ENCODE measurements around the gene SNX25.
"Not testable (repeated sequence)": the region's sequence is repeated elsewhere in the genome, so short reads cannot be mapped to it uniquely, and the experiment has no call there.

The SNX25 gene

DNA sequence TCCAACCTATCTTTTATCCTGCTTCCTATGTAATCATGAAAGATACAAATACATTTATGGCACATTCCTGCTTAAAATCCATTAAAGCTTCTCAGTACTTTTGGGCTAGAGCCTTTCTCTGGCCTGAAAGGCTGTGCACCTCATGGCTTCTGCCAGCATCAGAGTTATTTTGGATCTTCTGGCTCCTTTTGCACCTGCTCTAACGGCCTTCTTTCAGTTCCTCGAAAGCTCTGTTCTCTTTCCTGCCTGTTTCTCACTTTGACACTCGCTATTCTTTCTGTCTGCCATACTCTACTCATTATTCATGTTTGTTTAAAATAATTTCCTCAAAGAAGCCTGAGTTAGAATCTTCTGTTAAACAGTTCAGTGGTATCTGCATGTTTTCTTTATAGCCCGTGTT is 100.4 kb downstream of the SNX25 start:
- no peak for DNase-seq

DNA sequence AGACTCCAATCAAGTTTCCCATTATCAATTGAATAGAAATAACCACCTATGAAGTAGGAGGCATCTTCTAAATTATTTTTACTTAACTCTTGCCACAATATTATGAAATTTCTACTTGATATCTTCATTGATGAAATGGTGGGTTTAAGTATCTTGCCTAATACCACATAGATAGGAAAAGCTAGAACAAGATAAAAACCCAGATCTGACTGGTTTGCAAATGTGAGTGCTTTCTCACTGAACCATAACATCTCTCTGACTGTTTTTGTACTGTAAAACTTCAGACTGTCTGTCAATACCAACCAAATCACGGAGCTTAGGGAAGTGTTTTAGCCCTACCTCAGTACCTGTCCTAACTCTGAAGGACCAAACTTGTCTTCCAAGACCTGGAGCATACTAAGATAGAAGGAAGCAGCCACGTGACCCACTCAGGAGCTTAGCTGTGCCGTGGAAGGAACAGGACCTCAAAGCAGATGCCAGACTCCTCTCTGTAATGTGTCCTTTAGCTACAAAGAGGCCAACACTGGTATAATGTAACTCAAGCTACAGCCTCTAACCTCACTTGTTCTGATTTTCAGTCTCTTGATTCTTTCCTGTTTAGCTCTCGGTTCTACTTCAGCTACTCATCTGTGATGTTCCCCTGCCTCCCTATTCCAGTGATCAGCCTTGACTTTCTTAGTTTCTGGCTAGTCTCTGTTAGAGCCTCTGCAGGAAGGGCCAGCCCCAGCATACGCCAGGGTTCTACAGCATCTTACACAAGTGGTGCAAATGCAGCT is 101.9 kb downstream of the SNX25 start:
- no peak for DNase-seq

- no peak for DNase-seq
These were observed 103.3 kb downstream of the SNX25 start for GRCh38 chr4:185312699-185313098.

GRCh38 chr4:185317462-185317861 is 108.1 kb downstream of the SNX25 start:
- not testable (repeated sequence) for DNase-seq

GRCh38 chr4:185317880-185318279 is 108.5 kb downstream of the SNX25 start:
- no peak for DNase-seq

- DNase-seq: no peak
These were observed 109.3 kb downstream of the SNX25 start for GRCh38 chr4:185318679-185319078.

DNA sequence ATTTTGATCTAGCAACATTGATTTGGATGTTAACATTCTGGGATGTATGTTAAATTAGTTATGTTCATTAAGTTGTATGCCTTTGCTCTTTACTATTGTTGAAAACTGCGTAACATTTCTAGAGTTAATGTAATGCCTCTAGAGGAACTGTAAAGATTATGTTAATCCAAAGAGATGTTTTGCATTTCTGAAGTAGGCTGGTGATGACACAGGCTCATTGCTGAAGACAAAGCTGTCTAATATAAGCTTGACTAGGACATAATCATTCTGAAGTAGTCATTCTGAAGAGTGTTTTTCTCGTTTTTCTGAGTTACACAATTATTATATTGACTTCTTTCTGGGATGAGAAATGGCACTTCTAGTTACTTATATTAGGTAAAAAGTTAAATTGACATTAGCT is 113.4 kb downstream of the SNX25 start:
- no peak for DNase-seq

DNA sequence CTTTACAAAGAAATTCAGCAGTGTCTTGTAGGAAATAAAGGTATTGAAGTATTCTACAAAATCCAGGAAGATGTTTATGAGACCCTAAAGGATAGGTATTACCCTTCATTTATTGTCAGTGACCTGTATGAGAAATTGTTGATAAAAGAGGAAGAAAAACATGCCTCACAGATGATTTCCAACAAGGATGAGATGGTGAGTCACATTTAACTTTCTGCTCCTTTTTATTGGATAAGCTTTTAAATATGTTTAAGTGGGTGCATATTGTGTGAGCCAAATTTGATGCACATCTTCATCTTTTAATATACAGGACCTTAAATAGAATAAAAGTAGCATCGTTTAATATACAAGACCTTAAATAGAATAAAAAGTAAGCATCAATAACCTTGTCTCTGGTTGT is 114.2 kb downstream of the SNX25 start:
- no peak for DNase-seq

DNA sequence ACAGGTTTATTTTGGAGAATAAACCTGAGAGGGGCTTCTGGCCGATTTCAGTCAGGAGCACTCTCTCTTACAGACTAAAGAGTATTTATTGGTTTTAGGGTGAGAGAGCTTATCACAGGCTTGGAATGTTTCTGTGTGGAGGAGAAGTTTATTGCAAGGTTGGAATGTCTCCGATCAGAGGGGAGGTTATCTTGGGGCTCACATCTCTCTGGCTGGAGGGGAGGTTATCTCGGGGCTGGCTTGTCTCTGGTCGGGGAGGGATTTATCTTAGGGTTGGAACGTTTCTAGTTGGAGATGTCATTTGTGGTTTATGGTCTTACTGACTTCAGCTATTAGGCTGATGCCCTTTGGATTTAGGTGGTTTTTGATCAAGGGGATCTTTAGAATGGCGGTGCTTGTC is 115.0 kb downstream of the SNX25 start:
- DNase-seq: not testable (repeated sequence)

GRCh38 chr4:185325721-185326120 is 116.3 kb downstream of the SNX25 start:
- not testable (repeated sequence) for DNase-seq

GRCh38 chr4:185328586-185328985 is 119.2 kb downstream of the SNX25 start:
- no peak for DNase-seq

DNA sequence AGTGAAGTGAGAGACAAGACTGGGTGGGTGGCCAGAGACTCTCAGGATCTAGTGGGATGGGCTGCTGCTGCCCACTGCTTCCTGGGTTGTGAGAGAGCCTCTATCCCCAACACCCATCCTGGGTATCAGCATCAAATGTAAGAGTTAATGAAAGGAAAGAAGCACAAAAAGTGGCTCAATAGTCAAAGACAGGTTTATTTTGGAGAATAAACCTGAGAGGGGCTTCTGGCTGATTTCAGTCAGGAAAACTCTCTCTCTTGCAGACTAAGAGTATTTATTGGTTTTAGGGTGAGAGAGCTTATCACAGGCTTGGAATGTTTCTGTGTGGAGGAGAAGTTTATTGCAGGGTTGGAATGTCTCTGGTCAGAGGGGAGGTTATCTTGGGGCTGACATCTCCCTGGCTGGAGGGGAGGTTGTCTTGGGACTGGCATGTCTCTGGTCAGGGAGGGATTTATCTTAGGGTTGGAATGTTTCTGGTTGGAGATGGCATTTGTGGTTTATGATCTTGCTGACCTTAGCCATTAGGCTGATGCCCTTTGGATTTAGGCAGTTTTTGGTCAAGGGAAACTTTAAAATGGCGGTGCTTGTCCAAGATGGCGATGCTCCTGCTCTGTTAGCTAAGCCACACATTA is 120.6 kb downstream of the SNX25 start:
- DNase-seq: not testable (repeated sequence)

GRCh38 chr4:185332575-185333464 is 123.4 kb downstream of the SNX25 start:
- DNase-seq: no peak

GRCh38 chr4:185334326-185334725 is 124.9 kb downstream of the SNX25 start:
- DNase-seq: no peak

GRCh38 chr4:185335579-185335978 is 126.2 kb downstream of the SNX25 start:
- no peak for DNase-seq

DNA sequence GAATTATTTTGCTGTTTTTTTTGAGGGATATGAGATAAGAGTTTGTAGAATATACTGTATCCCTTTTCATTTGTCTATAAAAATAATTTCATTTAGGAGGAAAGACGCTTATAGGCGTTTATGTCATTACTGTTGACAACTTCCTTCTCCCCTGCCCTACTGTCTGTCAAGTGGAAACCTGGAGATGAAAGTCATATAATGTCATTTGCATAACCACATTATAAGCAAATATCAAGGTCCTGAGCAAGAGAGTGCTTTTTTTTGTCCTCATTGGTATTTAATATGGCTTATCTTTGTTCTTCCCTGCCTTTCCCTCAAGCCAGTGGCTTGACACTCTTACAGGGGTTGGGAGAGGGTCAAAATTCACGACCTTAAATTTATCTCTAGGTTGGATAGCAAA is 130.5 kb downstream of the SNX25 start:
- no peak for DNase-seq

DNA sequence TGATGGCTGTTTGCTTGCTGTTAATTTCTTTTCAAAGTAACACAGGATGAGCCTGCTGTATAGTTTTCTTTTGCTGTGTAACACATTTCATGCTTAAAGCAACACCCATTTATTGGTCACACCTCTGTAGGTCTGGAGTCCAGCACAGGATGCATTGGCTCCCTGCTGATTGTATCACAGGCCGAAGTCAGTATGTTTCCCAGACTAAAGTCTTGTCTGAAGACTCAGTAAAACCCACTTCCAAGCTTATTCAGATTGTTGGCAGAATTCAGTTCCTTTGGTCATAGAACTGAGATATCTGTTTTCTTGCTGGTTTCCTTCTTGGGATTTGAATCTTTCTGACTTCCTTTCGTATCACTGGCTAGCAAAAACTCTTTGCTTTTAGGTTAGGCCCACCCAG is 132.0 kb downstream of the SNX25 start:
- DNase-seq: no peak

- no peak for DNase-seq
These were observed 132.4 kb downstream of the SNX25 start for GRCh38 chr4:185341841-185342240.

GRCh38 chr4:185343726-185344581 is 134.6 kb downstream of the SNX25 start:
- no peak for DNase-seq

DNA sequence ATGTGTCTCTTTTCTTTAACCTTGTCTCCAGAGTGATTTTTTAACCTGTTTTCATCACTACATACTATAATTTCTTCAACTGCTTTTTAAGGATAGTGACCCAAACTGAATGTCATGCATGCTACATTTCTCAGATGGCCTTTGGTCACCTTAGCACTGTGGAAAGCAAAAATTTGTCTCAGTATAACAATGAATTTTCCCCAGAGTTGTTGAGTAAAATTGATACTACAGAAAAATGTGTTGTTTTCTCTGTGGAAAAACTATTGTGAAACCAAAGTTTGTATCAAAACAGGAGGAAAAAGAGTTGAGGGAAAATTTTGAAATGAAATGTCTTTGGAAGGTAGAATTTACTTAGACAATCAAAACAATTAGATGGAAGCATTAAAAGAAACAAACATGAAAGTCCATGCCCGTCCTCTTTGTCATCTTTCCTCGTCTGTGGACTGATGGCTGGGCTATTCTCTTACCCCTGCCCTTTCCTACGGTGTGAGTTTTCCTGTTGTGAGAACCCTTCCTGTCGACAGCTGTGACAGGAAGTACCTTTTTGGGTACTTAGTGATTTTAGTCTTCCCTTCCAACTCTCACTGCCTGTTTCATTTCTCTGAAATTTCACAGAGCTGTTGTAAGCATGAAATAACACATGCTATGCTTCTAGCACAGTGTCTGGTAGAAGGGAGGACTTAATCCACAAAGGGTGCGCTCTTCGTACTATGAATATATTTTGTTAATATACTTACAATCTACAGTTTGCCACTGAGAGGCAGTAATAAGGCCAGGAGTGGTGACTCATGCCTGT is 135.5 kb downstream of the SNX25 start:
- no peak for DNase-seq

GRCh38 chr4:185346975-185347601 is 137.7 kb downstream of the SNX25 start:
- no peak for DNase-seq

All from inflammatory macrophage (primary cell).